Pancreas (tissue), 10 donors: ENCODE data around the gene ACVR2B. TPM values are rescaled to one million over a fixed set of nuclear protein-coding genes. Genes with fewer than 3 reads are reported as not detected.
"Not testable (repeated sequence)": the region's sequence is repeated elsewhere in the genome, so short reads cannot be mapped to it uniquely, and the experiment has no call there.

Experiments used
- ATAC-seq, 4 donors: fragments of 200-7000 bp; cut with Tn5 transposase; one replicate each; pipeline versions ENCODE4 v1.8.0 to v1.9.1; 2020; ENCODE audit warnings: mild to moderate bottlenecking in 4 of 4, moderate library complexity in 4 of 4
- DNase-seq, 6 donors: peaks; one replicate each; pipeline ENCODE4 v3.0.0-alpha.2; 2020
- FAIRE-seq: peaks from 2 replicates; lab custom pipeline; 2012; peaks lifted over from hg19 to GRCh38; lab: Jason Lieb, UNC
- H3K27ac ChIP-seq, 4 donors: fragments of 200-600 bp; sonication (generic); 1 replicate in 3 of 4; 2 replicates in 1 of 4; pipeline versions ENCODE4 v1.5.0 to v1.8.0; 2020
- H3K27me3 ChIP-seq, 4 donors: fragments of 200-600 bp; one replicate each; pipeline ENCODE4 v1.8.0; 2021
- H3K36me3 ChIP-seq, 3 donors: fragments of 200-600 bp; sonication (generic) in 1 of 3; one replicate each; pipeline versions ENCODE4 v1.5.0 to v1.8.0; 2020 to 2021
- H3K4me1 ChIP-seq, 3 donors: fragments of 200-600 bp; one replicate each; pipeline ENCODE4 v1.8.0; 2021
- H3K4me3 ChIP-seq, 4 donors: fragments of 200-600 bp; sonication (generic) in 2 of 4; one replicate each; pipeline versions ENCODE4 v1.5.0 to v1.8.0; 2020 to 2021
- H3K9me3 ChIP-seq, 4 donors: fragments of 200-600 bp; one replicate each; pipeline ENCODE4 v1.8.0; 2021
- CTCF ChIP-seq, 4 donors: fragments of 200-600 bp; sonication (generic) in 3 of 4; IDR thresholded peaks; one replicate each; pipeline versions ENCODE4 v1.5.0 to v1.8.0; 2021; ENCODE audit warnings: antibody characterized with exemption in 4 of 4
- WGBS, 2 donors: extraction: QIAGEN DNeasy Blood & Tissue Kit; methylation state at CpG; one replicate each; pipeline ENCODE4 v1.1.7; 2013; 5-methylcytosine and 5-hydroxymethylcytosine counted together
- intact Hi-C, 3 donors: fragments of 100-400 bp; cut with DNase I; formaldehyde crosslinking; loops; one replicate each; pipeline versions ENCODE4 v1.11.1 to v1.14.2; 2022
- polyA plus RNA-seq, 2 donors: library from polyadenylated mRNA; stranded (reverse); fragments of 200-250 nt; gene quantifications; one replicate each; pipeline ENCODE4 v1.2.3, GENCODE V29; 2013
- total RNA-seq, 6 donors: library from RNA; stranded (reverse); fragmentation: NEBNext Ultra II Directional in 4 of 6; extraction: Animal tissue kit (Norgen Biotek cat#: 25700) in 4 of 6; gene quantifications; one replicate each; pipeline versions ENCODE4 v1.2.1 to v1.2.4, GENCODE V29; 2021 to 2023
- donor health status: healthy with polysubstance abuse.
- donor health status: DM: no; HTN: no; CAD: no; lungs with moderate emphysema.
- donor health status: DM: no; HTN: no; CAD: no.
- donor health status: control.
- donor health status: control.
- donor health status: Bipolar disorder and iron deficiency.
- donor health status: DM: yes; HTN: yes; CAD: no.
- donor health status: DM: no; HTN: no; CAD: no.
- donor health status: DM: no; HTN: no; CAD: no.
- donor health status: DM: yes; HTN: yes; CAD: no.

The ACVR2B gene
- total and polyA plus RNA-seq, 8 donors: 1.3 to 10.9 (median 5.1) TPM

GRCh38 chr3:38433661-38434060 lies 20.0 kb upstream of the ACVR2B start:
- H3K4me1 ChIP-seq, H3K4me3 ChIP-seq, H3K27me3 ChIP-seq, H3K9me3 ChIP-seq, intact Hi-C loops, DNase-seq, FAIRE-seq, ATAC-seq, H3K27ac ChIP-seq, H3K36me3 ChIP-seq: not testable (repeated sequence)
- 75 to 91% methylated on average over 2 of the region's 2 CpGs for WGBS, 2 donors

- intact Hi-C loops, H3K27me3 ChIP-seq, H3K27ac ChIP-seq, H3K36me3 ChIP-seq, DNase-seq, H3K4me1 ChIP-seq, ATAC-seq, H3K9me3 ChIP-seq, H3K4me3 ChIP-seq, FAIRE-seq: not testable (repeated sequence)
- WGBS, 2 donors: 86 to 96% methylated on average over 5 of the region's 5 CpGs
Observed at GRCh38 chr3:38438436-38439069, 15.1 kb upstream of the ACVR2B start.

GRCh38 chr3:38443205-38443604 lies 10.5 kb upstream of the ACVR2B start:
- DNase-seq, H3K27ac ChIP-seq, H3K4me3 ChIP-seq, H3K4me1 ChIP-seq, H3K9me3 ChIP-seq, H3K36me3 ChIP-seq, intact Hi-C loops, H3K27me3 ChIP-seq, FAIRE-seq: not testable (repeated sequence)
- peak in 1 of 4 donors; percentile 37 for ATAC-seq
- 28 to 41% methylated on average over 4 of the region's 4 CpGs for WGBS, 2 donors

GRCh38 chr3:38446085-38446686 lies 7.5 kb upstream of the ACVR2B start:
- ATAC-seq: no peak
- intact Hi-C loops: no loop called here
- no peak for FAIRE-seq
- Histone ChIP-seq H3K4me3 (no peak overlapping the region), H3K4me1 (peaks cover 0 to 5% (median 0%) of the 10 kb centered on the region in 3 donors), H3K27ac (no peak overlapping the region), H3K27me3 (no peaks in the 10 kb centered on the region), H3K9me3 (no peaks in the 10 kb centered on the region), H3K36me3 (no peaks in the 10 kb centered on the region)
- WGBS, 2 donors: 78% methylated on average over 2 of the region's 2 CpGs
- no peak for TF ChIP-seq CTCF (IDR thresholded peaks at IDR 0.05)
- no peak for DNase-seq

GRCh38 chr3:38446812-38447211 lies 6.9 kb upstream of the ACVR2B start:
- intact Hi-C loops: no loop called here
- H3K27me3 ChIP-seq: no peaks in the 10 kb centered on the region
- H3K27ac ChIP-seq: no peak overlapping the region
- no peak overlapping the region for H3K4me3 ChIP-seq
- no peaks in the 10 kb centered on the region for H3K36me3 ChIP-seq
- DNase-seq (no peak), FAIRE-seq (no peak), ATAC-seq (no peak)
- H3K9me3 ChIP-seq: no peaks in the 10 kb centered on the region
- peaks cover 0 to 5% (median 0%) of the 10 kb centered on the region in 3 donors for H3K4me1 ChIP-seq
- no peak for TF ChIP-seq CTCF (IDR thresholded peaks at IDR 0.05)

- DNase-seq (no peak), FAIRE-seq (no peak), ATAC-seq (no peak)
- Histone ChIP-seq H3K27ac (no peak overlapping the region), H3K27me3 (no peaks in the 10 kb centered on the region), H3K4me3 (no peak overlapping the region), H3K9me3 (no peaks in the 10 kb centered on the region), H3K4me1 (peaks cover 0 to 6% (median 2%) of the 10 kb centered on the region in 3 donors), H3K36me3 (no peaks in the 10 kb centered on the region)
- intact Hi-C loops: no loop called here
- 96 to 99% methylated on average over 3 of the region's 3 CpGs for WGBS, 2 donors
- TF ChIP-seq CTCF (IDR thresholded peaks at IDR 0.05): no peak
Observed at GRCh38 chr3:38450853-38451252, 2.8 kb upstream of the ACVR2B start.
